Retinal pigment epithelial cell (primary cell): Measurements from ENCODE around the gene INPP5E.

Source experiments
- DNase-seq: peaks from one replicate; pipeline ENCODE4 v3.0.0-alpha.2; 2010; ENCODE audit warnings: low read depth
- H3K4me3 ChIP-seq: 2 replicates; pipeline ENCODE4 v1.5.1; 2011; ENCODE audit warnings: mild to moderate bottlenecking, low read length, control low read depth, moderate library complexity
- CTCF ChIP-seq: conservative IDR thresholded peaks from 2 replicates; pipeline ENCODE4 v1.5.1; 2011; ENCODE audit warnings: low read depth, low read length, control low read depth, inconsistent platforms

The INPP5E gene

DNA sequence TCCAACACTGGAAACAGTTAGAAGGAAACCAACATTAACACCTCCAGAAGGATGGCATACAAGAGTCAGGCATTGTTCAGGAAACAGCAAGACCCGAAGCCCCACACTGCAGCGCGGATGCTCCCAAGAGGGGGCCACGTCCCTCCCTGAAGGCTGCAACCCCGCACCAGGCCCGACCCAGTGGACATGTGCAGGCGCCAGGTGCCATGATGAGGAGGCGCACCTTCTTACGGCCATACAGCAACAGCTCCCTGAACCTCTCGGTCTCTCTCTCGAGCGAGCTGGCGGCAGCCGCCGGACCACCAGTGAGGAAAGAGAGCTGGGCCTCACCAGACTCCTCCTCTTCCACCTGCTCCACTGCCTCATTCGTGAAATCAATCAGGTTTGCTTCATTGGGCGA lies 23.0 kb upstream of the INPP5E start:
- no peak for DNase-seq
- no peak for TF ChIP-seq CTCF
- no peak overlapping the region for H3K4me3 ChIP-seq

DNA sequence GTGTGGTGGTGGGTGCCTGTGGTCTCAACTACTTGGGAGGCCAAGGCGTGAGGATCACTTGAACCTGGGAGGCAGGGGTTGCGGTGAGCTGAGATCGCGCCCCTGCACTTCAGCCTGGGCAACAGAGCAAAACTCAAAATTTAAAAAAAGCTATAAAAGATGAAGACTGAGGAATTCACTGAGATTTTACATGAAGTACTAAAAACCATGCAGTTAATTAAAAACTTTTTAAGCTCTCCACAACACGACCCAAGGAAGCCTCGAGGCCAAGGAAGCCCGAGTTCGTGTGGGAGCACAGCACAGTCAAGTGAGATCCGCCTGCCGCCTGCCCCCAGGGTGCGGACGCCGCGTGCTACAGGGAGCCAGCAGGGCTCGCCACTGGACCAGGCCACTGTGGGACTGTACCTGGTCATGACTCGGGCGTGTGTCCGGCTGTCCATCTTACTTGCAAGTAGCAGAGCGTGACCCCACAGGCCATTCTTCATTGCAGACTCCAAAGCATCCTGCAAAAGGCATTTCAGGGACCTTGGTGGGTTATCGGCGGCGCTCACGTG lies 21.2 kb upstream of the INPP5E start:
- H3K4me3 ChIP-seq, result no peak overlapping the region

GRCh38 chr9:136459425-136459824 lies 19.8 kb upstream of the INPP5E start:
- H3K4me3 ChIP-seq, result no peak overlapping the region
- TF ChIP-seq CTCF, result no peak
- DNase-seq, result no peak

More for the DNA sequence above, 21.2 kb upstream of the INPP5E start:
- TF ChIP-seq CTCF, result no peak
- no peak for DNase-seq

DNA sequence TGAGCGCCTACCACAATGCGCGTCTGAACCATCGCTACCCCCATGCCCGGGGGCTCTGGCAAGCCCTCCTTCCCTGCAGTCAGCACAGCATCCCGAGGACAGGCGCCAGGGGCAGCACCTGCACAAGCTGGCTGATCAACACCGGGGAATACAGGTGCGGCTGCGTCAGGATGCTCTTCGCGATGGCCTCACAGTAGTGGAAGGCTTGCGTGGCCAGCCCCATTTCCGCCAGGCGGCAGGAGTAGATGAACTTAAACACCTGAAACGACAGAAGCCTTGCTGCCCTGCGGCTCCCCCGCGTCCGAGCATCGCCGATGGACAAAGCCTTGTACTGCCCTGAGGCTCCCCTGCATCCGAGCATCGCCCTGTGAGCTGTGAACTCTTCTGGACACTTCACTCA lies 17.7 kb upstream of the INPP5E start:
- TF ChIP-seq CTCF, result no peak
- no peak overlapping the region for H3K4me3 ChIP-seq
- DNase-seq, result no peak

GRCh38 chr9:136456258-136456657 lies 16.6 kb upstream of the INPP5E start:
- no peak for TF ChIP-seq CTCF
- H3K4me3 ChIP-seq, result no peak overlapping the region
- no peak for DNase-seq

DNA sequence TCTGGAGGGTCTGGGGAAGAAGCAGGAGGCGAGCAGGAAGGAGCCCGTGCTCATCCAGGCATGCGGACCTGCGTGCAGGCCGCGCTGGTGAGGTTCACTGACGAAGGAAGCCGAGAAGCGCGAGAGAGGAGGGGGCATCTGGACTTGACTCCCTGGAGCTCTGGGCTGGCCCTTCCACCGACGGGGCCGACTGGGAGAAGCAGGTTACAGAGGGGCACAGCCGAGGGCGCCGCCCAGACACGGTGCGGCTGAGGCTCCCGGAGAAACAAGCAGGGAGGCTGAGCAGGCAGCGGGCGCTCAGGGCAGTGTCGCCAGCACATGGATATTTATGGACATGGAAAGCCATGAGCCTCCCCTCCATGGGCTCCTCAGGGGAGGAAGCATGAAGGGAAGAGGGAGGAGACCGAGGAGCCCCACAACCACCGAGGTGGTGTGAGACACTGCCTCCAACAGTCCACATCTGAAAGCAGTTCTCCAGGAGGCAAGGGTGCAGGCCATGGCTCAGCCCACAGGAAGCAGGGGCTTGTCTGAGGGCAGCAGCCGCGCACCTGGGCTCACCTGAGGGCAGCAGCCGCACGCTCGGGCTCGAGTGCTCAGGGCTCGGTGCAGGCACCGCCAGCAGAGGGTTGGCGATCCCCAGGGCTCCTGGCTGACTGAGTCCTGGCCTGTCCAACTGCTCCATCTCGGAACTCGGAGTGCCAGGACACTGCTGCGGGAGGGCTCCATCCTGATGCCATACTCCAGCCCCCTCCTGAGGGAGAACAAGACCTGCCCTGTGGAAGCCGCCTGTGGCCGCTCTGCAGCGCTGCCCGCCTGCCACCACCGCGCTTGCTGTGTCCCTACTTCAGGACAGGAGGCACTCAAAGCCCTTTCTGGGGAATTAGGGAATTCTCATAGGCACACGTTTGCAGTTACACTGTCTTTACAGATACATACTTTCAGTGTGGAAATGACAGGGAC lies 15.7 kb upstream of the INPP5E start:
- no peak overlapping the region for H3K4me3 ChIP-seq
- no peak for TF ChIP-seq CTCF
- DNase-seq, result no peak
